ENCODE data around the gene TSPYL1.

TSPYL1 gene

DNA sequence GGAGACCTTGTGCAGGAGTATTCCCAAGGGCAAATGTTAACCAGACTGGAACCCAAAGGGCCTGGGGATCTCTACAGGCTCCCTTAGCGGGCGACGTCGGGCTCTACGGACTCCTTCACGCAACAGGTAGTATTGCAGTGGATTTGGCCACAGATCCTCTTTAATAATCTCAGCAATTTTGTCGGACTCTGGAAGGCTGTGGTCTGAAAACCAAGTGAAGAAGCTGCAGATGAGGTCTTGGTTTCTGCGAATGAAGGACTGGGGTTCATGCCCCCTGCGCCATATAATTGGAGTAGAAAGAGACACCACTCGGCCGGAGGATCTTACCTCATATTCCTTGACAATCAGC, 1.3 kb downstream of the TSPYL1 start:
- peak overlapping the region; percentile 85; the same call in 1 of the 2 replicates for H3K9ac ChIP-seq (ENCODE audit: low read depth, low read length)
- peaks cover 11% of the 10 kb centered on the region; the same call in 1 of the 2 replicates for H3K4me1 ChIP-seq (ENCODE audit: insufficient read depth, low read length)
- peaks cover 10% of the 10 kb centered on the region; the same call in 1 of the 2 replicates for H3K36me3 ChIP-seq (ENCODE audit: insufficient read depth, low read depth, low read length)
- H3K4me3 ChIP-seq (ENCODE audit: low read length): peak overlapping the region; percentile 75
- no peaks in the 10 kb centered on the region for H3K27me3 ChIP-seq (ENCODE audit: insufficient read depth, low read length)
- no peaks in the 10 kb centered on the region for H3K9me3 ChIP-seq (ENCODE audit: insufficient read depth, low read depth, low read length)
- H3K27ac ChIP-seq (ENCODE audit: low read length): no peak overlapping the region

DNA sequence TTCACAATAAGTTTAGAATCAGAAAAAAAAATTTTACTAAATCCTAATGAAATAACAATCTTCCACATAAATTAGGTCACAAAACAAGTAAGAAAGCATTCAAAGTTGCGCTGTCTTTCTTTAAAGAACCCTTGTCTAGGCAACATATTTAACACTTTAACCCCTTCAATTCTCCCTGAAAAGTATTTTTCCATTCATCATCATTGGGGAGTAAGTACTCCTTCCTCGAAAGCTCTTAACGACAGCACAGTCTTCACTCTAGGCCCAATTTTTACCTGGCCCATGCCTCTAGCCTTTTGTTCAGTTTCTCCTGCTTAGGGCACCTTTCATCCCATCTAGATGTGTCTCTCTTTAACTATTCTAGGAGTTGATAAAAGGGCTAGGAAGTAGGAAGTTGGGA, 2.6 kb downstream of the TSPYL1 start:
- H3K36me3 ChIP-seq (ENCODE audit: insufficient read depth, low read depth, low read length): peaks cover 10% of the 10 kb centered on the region; the same call in 1 of the 2 replicates
- H3K9me3 ChIP-seq (ENCODE audit: insufficient read depth, low read depth, low read length): no peaks in the 10 kb centered on the region
- no peaks in the 10 kb centered on the region for H3K27me3 ChIP-seq (ENCODE audit: insufficient read depth, low read length)
- peak overlapping the region; percentile 68 for H3K4me3 ChIP-seq (ENCODE audit: low read length)
- no peak overlapping the region for H3K27ac ChIP-seq (ENCODE audit: low read length)
- H3K4me1 ChIP-seq (ENCODE audit: insufficient read depth, low read length): peaks cover 23% of the 10 kb centered on the region
- H3K9ac ChIP-seq (ENCODE audit: low read depth, low read length): peak overlapping the region; percentile 61; the same call in 1 of the 2 replicates

DNA sequence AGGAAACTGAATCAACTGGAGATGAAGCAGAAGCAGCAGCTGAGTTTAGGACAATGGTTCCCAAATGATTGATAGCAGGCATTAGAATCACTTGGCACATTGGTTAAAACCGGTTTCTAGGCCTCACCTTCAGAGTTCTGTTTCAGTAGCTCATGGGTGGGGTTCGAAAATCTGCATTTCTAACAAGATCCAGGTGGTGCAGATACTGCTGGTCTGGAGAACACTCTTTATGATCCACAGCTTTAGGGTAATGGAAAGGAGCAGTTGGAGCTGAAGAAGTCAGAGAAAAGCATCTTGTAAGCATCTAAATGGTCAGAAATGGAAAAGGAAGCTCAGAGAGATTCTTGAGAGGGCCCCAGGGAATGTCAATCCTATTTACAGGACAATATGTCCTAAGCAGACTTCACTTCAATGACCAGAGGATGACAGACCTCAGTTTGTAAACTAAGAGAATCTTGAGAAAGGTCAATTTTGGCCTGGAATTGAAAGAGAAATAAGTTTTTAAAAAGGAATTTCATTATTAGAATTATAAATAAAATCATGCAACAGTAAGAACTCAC, 8.5 kb downstream of the TSPYL1 start:
- peak overlapping the region; percentile 47 for H3K4me3 ChIP-seq (ENCODE audit: low read length)
- H3K27me3 ChIP-seq (ENCODE audit: insufficient read depth, low read length): no peaks in the 10 kb centered on the region
- H3K27ac ChIP-seq (ENCODE audit: low read length): peak overlapping the region; percentile 58
- H3K4me1 ChIP-seq (ENCODE audit: insufficient read depth, low read length): peaks cover 33% of the 10 kb centered on the region
- H3K9ac ChIP-seq (ENCODE audit: low read depth, low read length): peak overlapping the region; percentile 34; the same call in 1 of the 2 replicates
- H3K9me3 ChIP-seq (ENCODE audit: insufficient read depth, low read depth, low read length): no peaks in the 10 kb centered on the region
- no peaks in the 10 kb centered on the region for H3K36me3 ChIP-seq (ENCODE audit: insufficient read depth, low read depth, low read length)

DNA sequence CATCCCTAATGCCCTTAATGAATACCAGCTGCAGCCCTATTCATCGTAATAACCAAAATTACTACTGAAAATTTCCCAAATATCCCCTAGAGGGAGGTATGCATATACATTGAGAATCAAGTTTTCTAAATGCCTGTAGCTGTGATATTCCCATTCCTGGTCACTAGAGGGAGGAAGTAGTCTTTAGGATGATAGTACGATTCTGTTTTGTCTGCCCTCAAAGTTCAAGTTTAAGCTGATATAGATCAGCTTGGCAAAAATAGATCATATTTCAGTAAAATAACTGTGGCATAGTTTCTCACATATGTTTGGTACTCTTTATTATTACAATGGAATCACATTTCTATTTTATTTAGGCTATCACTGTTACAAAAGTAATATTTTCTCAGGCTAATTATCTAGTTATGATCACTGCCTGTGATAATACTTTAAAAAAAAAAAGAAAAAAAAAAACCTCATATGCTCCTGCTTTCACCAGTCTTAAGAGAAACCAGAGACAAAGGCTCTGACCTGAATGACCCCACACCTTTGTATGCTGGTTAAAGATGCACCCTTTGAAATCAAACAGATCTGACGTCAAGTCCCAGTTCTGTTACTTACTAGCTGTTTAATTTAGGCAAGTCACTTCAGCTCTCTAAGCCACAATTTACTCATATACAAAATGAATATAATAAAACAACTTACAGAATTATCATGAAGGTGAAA, 11.0 kb downstream of the TSPYL1 start:
- Histone ChIP-seq H3K36me3 (ENCODE audit: insufficient read depth, low read depth, low read length) (no peaks in the 10 kb centered on the region), H3K27me3 (ENCODE audit: insufficient read depth, low read length) (no peaks in the 10 kb centered on the region), H3K9ac (ENCODE audit: low read depth, low read length) (no peak overlapping the region), H3K4me1 (ENCODE audit: insufficient read depth, low read length) (peaks cover 30% of the 10 kb centered on the region), H3K9me3 (ENCODE audit: insufficient read depth, low read depth, low read length) (no peaks in the 10 kb centered on the region), H3K4me3 (ENCODE audit: low read length) (no peak overlapping the region), H3K27ac (ENCODE audit: low read length) (no peak overlapping the region)

DNA sequence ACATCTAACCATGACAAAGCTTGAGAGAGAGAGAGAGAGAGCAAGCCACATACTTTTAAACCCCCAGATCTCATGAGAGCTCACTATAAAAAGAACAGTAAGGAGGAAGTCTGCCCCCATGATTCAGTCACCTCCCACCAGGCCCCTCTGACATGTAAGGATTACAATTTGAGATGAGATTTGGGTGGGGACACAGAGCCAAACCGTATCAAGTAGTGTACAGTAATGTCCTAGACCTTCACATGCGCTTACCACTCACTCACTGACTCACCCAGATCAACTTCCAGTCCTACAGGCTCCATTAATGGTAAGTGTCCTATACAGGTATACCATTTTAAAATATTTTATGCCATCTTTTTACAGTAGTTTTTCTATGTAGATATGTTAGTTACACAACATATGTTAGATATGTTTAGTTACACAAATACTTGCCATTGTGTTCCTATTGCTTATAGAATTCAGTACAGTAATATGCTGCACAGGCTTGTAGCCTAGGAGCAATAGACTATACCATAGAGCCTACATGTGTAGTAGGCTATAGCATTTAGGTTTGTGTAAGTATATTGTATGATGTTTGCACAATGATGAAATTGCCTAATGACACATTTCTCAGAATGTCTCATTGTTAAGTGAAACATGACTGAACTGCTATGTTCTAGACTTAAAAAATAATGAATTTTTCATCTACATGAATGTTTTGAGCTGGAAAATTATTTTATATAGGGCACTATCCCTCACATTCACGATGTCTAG, 11.7 kb downstream of the TSPYL1 start:
- Histone ChIP-seq H3K4me1 (ENCODE audit: insufficient read depth, low read length) (peaks cover 27% of the 10 kb centered on the region), H3K36me3 (ENCODE audit: insufficient read depth, low read depth, low read length) (no peaks in the 10 kb centered on the region), H3K27me3 (ENCODE audit: insufficient read depth, low read length) (no peaks in the 10 kb centered on the region), H3K27ac (ENCODE audit: low read length) (no peak overlapping the region), H3K9ac (ENCODE audit: low read depth, low read length) (no peak overlapping the region), H3K9me3 (ENCODE audit: insufficient read depth, low read depth, low read length) (no peaks in the 10 kb centered on the region), H3K4me3 (ENCODE audit: low read length) (no peak overlapping the region)

DNA sequence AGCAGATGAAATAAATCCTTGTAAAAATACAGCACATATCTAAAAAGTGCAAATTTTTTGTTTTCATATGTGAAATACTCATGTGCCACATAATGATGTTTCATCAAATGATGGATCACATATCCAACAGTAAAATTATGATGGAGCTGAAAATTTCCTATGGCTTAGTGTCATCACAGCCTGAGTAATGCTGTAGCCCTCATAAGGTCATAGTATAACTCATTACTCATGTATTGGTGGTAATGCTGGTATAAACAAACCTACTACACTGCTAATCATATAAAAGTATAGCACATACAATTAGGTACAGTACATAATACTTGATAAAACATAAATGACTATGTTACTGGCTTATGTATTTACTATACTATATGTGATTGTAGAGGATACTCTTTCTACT, 12.9 kb downstream of the TSPYL1 start:
- no peaks in the 10 kb centered on the region for H3K36me3 ChIP-seq (ENCODE audit: insufficient read depth, low read depth, low read length)
- no peak overlapping the region for H3K9ac ChIP-seq (ENCODE audit: low read depth, low read length)
- H3K4me3 ChIP-seq (ENCODE audit: low read length): no peak overlapping the region
- no peaks in the 10 kb centered on the region for H3K9me3 ChIP-seq (ENCODE audit: insufficient read depth, low read depth, low read length)
- peaks cover 15% of the 10 kb centered on the region for H3K4me1 ChIP-seq (ENCODE audit: insufficient read depth, low read length)
- H3K27me3 ChIP-seq (ENCODE audit: insufficient read depth, low read length): no peaks in the 10 kb centered on the region
- no peak overlapping the region for H3K27ac ChIP-seq (ENCODE audit: low read length)

DNA sequence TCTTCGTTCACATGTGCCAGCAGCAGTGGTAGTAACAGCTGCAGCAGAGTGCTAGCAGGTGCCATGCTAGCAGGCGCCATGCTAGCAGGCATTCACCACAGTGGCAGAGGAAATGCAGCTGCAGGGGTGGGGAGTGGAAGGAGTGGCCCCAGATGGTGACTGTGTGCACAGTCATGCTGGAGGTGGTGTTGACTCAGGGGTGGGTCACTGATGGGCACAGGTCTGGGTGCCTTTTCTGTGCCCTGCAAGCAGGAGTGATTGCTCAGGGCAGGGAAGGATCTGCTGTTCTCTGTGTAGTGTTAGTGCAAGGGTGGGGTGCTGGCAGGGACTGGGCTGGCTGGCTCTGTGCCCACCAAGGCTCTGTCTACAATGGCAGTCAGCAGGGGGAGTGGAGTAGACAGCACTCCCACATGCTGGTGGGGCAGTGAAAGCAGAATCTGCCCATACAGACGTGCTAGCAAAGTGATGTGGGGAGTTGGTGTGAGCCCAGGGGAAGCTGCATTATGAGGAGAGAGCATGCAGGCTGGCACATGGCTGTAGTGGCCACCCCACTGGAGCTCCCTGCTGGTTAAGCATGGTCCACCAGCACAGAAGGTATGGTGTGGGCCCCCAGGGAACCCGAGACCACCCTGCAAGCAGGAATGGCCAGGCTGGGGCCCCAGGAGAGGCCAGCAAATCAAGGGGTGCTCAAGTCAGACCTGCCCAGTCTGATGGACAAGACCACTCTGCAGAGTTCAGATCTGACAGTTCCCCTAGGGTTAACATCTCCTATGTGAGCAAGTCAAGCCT, 14.5 kb downstream of the TSPYL1 start:
- H3K4me1 ChIP-seq (ENCODE audit: insufficient read depth, low read length): no peaks in the 10 kb centered on the region
- H3K4me3 ChIP-seq (ENCODE audit: low read length): no peak overlapping the region
- no peaks in the 10 kb centered on the region for H3K9me3 ChIP-seq (ENCODE audit: insufficient read depth, low read depth, low read length)
- H3K27ac ChIP-seq (ENCODE audit: low read length): no peak overlapping the region
- H3K27me3 ChIP-seq (ENCODE audit: insufficient read depth, low read length): no peaks in the 10 kb centered on the region
- no peaks in the 10 kb centered on the region for H3K36me3 ChIP-seq (ENCODE audit: insufficient read depth, low read depth, low read length)
- no peak overlapping the region for H3K9ac ChIP-seq (ENCODE audit: low read depth, low read length)

DNA sequence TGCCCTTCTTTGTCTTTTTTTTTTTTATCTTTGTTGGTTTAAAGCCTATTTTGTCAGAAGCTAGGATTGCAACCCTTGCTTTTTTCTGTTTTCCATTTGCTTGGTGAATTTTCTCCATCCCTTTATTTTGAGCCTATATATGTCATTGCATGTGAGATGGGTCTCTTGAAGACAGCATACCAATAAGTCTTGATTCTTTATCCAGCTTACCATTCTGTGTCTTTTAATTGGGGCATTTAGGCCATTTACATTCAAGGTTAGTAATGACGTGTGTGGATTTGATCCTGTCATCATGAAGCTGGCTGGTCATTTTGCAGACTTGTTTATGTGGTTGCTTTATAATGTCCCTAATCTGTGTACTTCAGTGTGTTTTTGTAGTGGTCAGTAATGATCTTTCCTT, 16.4 kb downstream of the TSPYL1 start:
- H3K9ac ChIP-seq (ENCODE audit: low read depth, low read length): no peak overlapping the region
- no peak overlapping the region for H3K27ac ChIP-seq (ENCODE audit: low read length)
- no peaks in the 10 kb centered on the region for H3K9me3 ChIP-seq (ENCODE audit: insufficient read depth, low read depth, low read length)
- H3K4me1 ChIP-seq (ENCODE audit: insufficient read depth, low read length): no peaks in the 10 kb centered on the region
- no peaks in the 10 kb centered on the region for H3K27me3 ChIP-seq (ENCODE audit: insufficient read depth, low read length)
- H3K36me3 ChIP-seq (ENCODE audit: insufficient read depth, low read depth, low read length): no peaks in the 10 kb centered on the region
- no peak overlapping the region for H3K4me3 ChIP-seq (ENCODE audit: low read length)

DNA sequence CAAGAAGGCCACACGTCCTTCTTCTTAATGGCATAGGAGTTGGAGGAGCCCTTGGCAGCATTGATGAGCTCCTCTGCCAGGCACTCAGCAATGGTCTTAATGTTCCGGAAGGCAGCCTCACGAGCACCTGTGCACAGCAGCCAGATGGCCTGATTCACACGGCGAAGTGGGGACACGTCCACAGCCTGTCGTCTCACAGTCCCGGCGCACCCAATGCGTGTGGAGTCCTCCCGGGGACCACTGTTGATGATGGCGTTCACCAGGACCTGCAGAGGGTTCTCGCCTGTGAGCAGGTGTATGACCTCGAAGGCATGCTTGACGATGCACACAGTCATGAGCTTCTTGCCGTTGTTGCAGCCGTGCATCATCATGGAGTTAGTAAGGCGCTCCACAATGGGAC, 21.2 kb downstream of the TSPYL1 start:
- H3K9me3 ChIP-seq (ENCODE audit: insufficient read depth, low read depth, low read length): no peaks in the 10 kb centered on the region
- no peak overlapping the region for H3K4me3 ChIP-seq (ENCODE audit: low read length)
- H3K27ac ChIP-seq (ENCODE audit: low read length): no peak overlapping the region
- no peaks in the 10 kb centered on the region for H3K36me3 ChIP-seq (ENCODE audit: insufficient read depth, low read depth, low read length)
- H3K9ac ChIP-seq (ENCODE audit: low read depth, low read length): no peak overlapping the region
- peaks cover 5% of the 10 kb centered on the region; the same call in 1 of the 2 replicates for H3K4me1 ChIP-seq (ENCODE audit: insufficient read depth, low read length)
- H3K27me3 ChIP-seq (ENCODE audit: insufficient read depth, low read length): no peaks in the 10 kb centered on the region

DNA sequence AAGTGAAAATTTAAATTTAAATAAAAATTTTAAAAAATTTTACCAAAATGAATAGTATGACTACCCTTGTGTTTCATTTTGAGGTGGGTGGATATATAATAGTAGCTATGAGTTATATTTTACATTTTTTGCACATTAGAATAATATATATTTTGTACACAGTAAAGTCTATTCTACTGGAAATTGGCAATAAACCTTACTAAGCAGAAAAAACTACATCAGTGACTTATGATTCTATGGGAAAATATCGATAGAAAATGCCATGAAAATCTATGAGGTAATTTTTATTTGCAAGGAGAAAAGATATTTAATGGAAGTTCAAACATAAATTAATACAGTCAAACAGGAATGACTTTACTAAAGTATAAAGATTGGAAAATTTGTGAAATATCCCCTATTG, 23.0 kb downstream of the TSPYL1 start:
- Histone ChIP-seq H3K4me3 (ENCODE audit: low read length) (no peak overlapping the region), H3K9ac (ENCODE audit: low read depth, low read length) (no peak overlapping the region), H3K36me3 (ENCODE audit: insufficient read depth, low read depth, low read length) (peaks cover 9% of the 10 kb centered on the region; the same call in 1 of the 2 replicates)

DNA sequence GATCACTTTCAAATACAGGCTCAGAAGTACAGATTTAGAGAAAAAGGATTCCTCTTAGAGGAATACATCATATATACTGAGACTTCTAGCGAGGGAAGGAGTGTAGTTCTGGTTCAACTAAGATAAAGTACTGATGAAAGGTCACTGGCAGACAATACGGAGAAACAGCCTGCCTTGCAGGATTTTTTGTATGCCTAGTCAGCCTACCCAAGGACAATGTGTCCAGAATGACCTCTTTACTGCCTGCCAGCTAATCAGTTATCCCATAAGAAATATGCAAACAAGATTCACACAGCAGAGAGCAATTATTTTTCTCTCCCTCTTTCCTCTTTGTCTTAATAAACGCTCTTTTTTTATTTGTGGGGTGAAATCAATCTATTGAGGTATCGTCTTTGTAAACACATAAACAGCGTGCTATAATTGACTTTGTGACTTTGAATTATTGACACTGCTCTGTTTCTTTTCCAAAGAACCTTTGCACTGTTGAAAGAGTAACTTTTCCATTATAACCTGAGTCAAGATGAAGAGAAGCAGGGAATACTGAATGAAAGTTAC, 24.4 kb downstream of the TSPYL1 start:
- peaks cover 9% of the 10 kb centered on the region; the same call in 1 of the 2 replicates for H3K36me3 ChIP-seq (ENCODE audit: insufficient read depth, low read depth, low read length)
- H3K4me3 ChIP-seq (ENCODE audit: low read length): peak overlapping the region; percentile 86; the same call in 1 of the 2 replicates
- H3K9me3 ChIP-seq (ENCODE audit: insufficient read depth, low read depth, low read length): no peaks in the 10 kb centered on the region
- peak overlapping the region; percentile 96; the same call in 1 of the 2 replicates for H3K9ac ChIP-seq (ENCODE audit: low read depth, low read length)
- H3K4me1 ChIP-seq (ENCODE audit: insufficient read depth, low read length): peaks cover 29% of the 10 kb centered on the region
- no peak overlapping the region for H3K27ac ChIP-seq (ENCODE audit: low read length)
- no peaks in the 10 kb centered on the region for H3K27me3 ChIP-seq (ENCODE audit: insufficient read depth, low read length)

More for the DNA sequence above, 23.0 kb downstream of the TSPYL1 start:
- H3K27ac ChIP-seq (ENCODE audit: low read length): no peak overlapping the region
- no peaks in the 10 kb centered on the region for H3K27me3 ChIP-seq (ENCODE audit: insufficient read depth, low read length)
- peaks cover 19% of the 10 kb centered on the region for H3K4me1 ChIP-seq (ENCODE audit: insufficient read depth, low read length)
- H3K9me3 ChIP-seq (ENCODE audit: insufficient read depth, low read depth, low read length): no peaks in the 10 kb centered on the region
